ENCODE results near the gene KHDRBS1.
A peak's percentile ranks its signal among the peaks of the same experiment; 100 is the strongest.
"Not testable (repeated sequence)": the region's sequence is repeated elsewhere in the genome, so short reads cannot be mapped to it uniquely, and the experiment has no call there.

Gene KHDRBS1

GRCh38 chr1:32063261-32063681, 49.6 kb downstream of the KHDRBS1 start:
- peak; percentile 66 for DNase-seq (ENCODE audit: low read depth)

GRCh38 chr1:32065613-32066488, 52.2 kb downstream of the KHDRBS1 start:
- not testable (repeated sequence) for DNase-seq (ENCODE audit: low read depth)

- peak; percentile 84 for DNase-seq (ENCODE audit: low read depth)
These were observed 52.8 kb downstream of the KHDRBS1 start for GRCh38 chr1:32066489-32066873.

GRCh38 chr1:32068957-32069588, 55.4 kb downstream of the KHDRBS1 start:
- DNase-seq (ENCODE audit: low read depth): peak; percentile 59

GRCh38 chr1:32071758-32072621, 58.3 kb downstream of the KHDRBS1 start:
- DNase-seq (ENCODE audit: low read depth): peak; percentile 83

GRCh38 chr1:32072622-32073298, 59.1 kb downstream of the KHDRBS1 start, which contains the start of gene TMEM39B:
TSS of gene TMEM39B (plus strand) at chr1:32072939. CDS start at chr1:32073048, 109 bp downstream.
- peak; percentile 97 for DNase-seq (ENCODE audit: low read depth)

- DNase-seq (ENCODE audit: low read depth): no peak
These were observed 59.9 kb downstream of the KHDRBS1 start for GRCh38 chr1:32073299-32074229.

GRCh38 chr1:32074841-32075240, 61.2 kb downstream of the KHDRBS1 start:
- DNase-seq (ENCODE audit: low read depth): no peak

GRCh38 chr1:32077451-32077850, 63.8 kb downstream of the KHDRBS1 start:
- no peak for DNase-seq (ENCODE audit: low read depth)

- DNase-seq (ENCODE audit: low read depth): no peak
These were observed 68.4 kb downstream of the KHDRBS1 start for GRCh38 chr1:32082022-32082421.

- not testable (repeated sequence) for DNase-seq (ENCODE audit: low read depth)
These were observed 72.7 kb downstream of the KHDRBS1 start for GRCh38 chr1:32086381-32086780.

GRCh38 chr1:32091176-32091575, 77.5 kb downstream of the KHDRBS1 start:
- DNase-seq (ENCODE audit: low read depth): no peak

- no peak for DNase-seq (ENCODE audit: low read depth)
These were observed 77.9 kb downstream of the KHDRBS1 start for GRCh38 chr1:32091591-32091990.

Data from iris pigment epithelial cell (primary cell).